Heart left ventricle (tissue), 13 donors: Measurements from ENCODE around the gene TRAPPC12.

Experiments used
- POLR2A ChIP-seq, 2 donors: fragments of 450-650 bp; IDR thresholded peaks; one replicate each; pipeline ENCODE4 v1.6.1; 2017; ENCODE audit warnings: antibody characterized with exemption in 2 of 2, mild to moderate bottlenecking in 2 of 2, moderate library complexity in 2 of 2
- TF ChIP-seq, protein P1 (sequence below), 12 donors: fragments of 200-600 bp; sonication (generic) in 4 of 12; IDR thresholded peaks; one replicate each; pipeline versions ENCODE4 v1.5.0 to v1.8.0; 2018 to 2022; ENCODE audit warnings: antibody characterized with exemption in 12 of 12, mild to moderate bottlenecking in 5 of 12
- donor health status: ischemic (EF 13 %, LVEDD 7.1; RV severe dilation, severe dysfunction).
- donor health status: DM: no; HTN: yes; CAD: no.
- donor health status: DM: no; HTN: no; CAD: no.
- donor health status: ischemic (EF 25% LVEDD 6.9; RV normal size, moderate dysfunction).
- donor health status: ischemic (EF 25% LVEDD 5.7; RV mildly dilated, moderate dysfunction).
- donor health status: ischemic (EF 35%, LVEDD 5.7; RV mildly dilated, moderate dysfunction).
- donor health status: nonischemic (EF 11% LVEDD 7.7; RV severe dilation, severe dysfunction).
- donor health status: DM: yes; HTN: yes; CAD: no.
- donor health status: PGD.
- donor health status: ischemic (EF 29% LVEDD 5.4; RV normal size, mild dysfunction).
- donor health status: nonischemic (EF 23%, LVEDD 6.1; RV moderate dilation, normal function).

- TF ChIP-seq POLR2A (IDR thresholded peaks at IDR 0.05): no peak
- TF ChIP-seq, protein P1, sequence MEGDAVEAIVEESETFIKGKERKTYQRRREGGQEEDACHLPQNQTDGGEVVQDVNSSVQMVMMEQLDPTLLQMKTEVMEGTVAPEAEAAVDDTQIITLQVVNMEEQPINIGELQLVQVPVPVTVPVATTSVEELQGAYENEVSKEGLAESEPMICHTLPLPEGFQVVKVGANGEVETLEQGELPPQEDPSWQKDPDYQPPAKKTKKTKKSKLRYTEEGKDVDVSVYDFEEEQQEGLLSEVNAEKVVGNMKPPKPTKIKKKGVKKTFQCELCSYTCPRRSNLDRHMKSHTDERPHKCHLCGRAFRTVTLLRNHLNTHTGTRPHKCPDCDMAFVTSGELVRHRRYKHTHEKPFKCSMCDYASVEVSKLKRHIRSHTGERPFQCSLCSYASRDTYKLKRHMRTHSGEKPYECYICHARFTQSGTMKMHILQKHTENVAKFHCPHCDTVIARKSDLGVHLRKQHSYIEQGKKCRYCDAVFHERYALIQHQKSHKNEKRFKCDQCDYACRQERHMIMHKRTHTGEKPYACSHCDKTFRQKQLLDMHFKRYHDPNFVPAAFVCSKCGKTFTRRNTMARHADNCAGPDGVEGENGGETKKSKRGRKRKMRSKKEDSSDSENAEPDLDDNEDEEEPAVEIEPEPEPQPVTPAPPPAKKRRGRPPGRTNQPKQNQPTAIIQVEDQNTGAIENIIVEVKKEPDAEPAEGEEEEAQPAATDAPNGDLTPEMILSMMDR (IDR thresholded peaks at IDR 0.05): no peak
Measured at GRCh38 chr2:3491306-3491705, 111.8 kb downstream of the TRAPPC12 start.
